COLO829 (cell line): Measurements from ENCODE around the gene GJA4.

Source experiments
- DNase-seq: peaks from one replicate; pipeline ENCODE4 v3.0.0; 2012; ENCODE audit warnings: low spot score

GJA4 gene

GRCh38 chr1:34792868-34793727 is at the start of gene GJA4:
TSS of gene GJA4 (plus strand) at chr1:34792999. CDS start at chr1:34794214, 1,215 bp downstream.
- no peak for DNase-seq

- no peak for DNase-seq
Measured at GRCh38 chr1:34743775-34744174, 49.0 kb upstream of the GJA4 start.

GRCh38 chr1:34744851-34745250 is 47.9 kb upstream of the GJA4 start:
- no peak for DNase-seq

GRCh38 chr1:34745666-34746065 is 47.1 kb upstream of the GJA4 start:
- DNase-seq, result no peak

GRCh38 chr1:34746101-34746500 is 46.7 kb upstream of the GJA4 start:
- DNase-seq, result no peak

GRCh38 chr1:34746785-34747637 is 45.8 kb upstream of the GJA4 start:
- DNase-seq, result no peak

- no peak for DNase-seq
Measured at GRCh38 chr1:34747638-34747941, 45.2 kb upstream of the GJA4 start.

- DNase-seq, result no peak
Measured at GRCh38 chr1:34749992-34750391, 42.8 kb upstream of the GJA4 start.

- DNase-seq, result no peak
Measured at GRCh38 chr1:34750610-34751009, 42.2 kb upstream of the GJA4 start.

GRCh38 chr1:34753163-34753562 is 39.6 kb upstream of the GJA4 start:
- no peak for DNase-seq

GRCh38 chr1:34754964-34755637 is 37.7 kb upstream of the GJA4 start, which contains the start of gene GJB5:
TSS of gene GJB5 (plus strand) at chr1:34755047. CDS start at chr1:34757331, 2,284 bp downstream.
- no peak for DNase-seq

- no peak for DNase-seq
Measured at GRCh38 chr1:34755961-34756360, 36.8 kb upstream of the GJA4 start.

GRCh38 chr1:34757386-34757785 is 35.4 kb upstream of the GJA4 start:
- no peak for DNase-seq

- DNase-seq, result no peak
Measured at GRCh38 chr1:34758751-34759150, 34.0 kb upstream of the GJA4 start.

GRCh38 chr1:34759503-34760357 is 33.1 kb upstream of the GJA4 start, which contains the start of gene GJB4:
TSS of gene GJB4 (plus strand) at chr1:34759740. CDS start at chr1:34761255, 1,515 bp downstream.
- no peak for DNase-seq

GRCh38 chr1:34761176-34761761 is 31.5 kb upstream of the GJA4 start:
- no peak for DNase-seq

GRCh38 chr1:34761776-34762307 is 31.0 kb upstream of the GJA4 start:
- no peak for DNase-seq

GRCh38 chr1:34762474-34763141 is 30.2 kb upstream of the GJA4 start:
- no peak for DNase-seq

GRCh38 chr1:34763142-34763781 is 29.5 kb upstream of the GJA4 start:
- no peak for DNase-seq

GRCh38 chr1:34768856-34769255 is 23.9 kb upstream of the GJA4 start:
- DNase-seq, result peak; percentile 11
